ENCODE data around the gene NSDHL. TPM values are rescaled to one million over a fixed set of nuclear protein-coding genes. Genes with fewer than 3 reads are reported as not detected.

NSDHL gene
- total RNA-seq, 1 experiment from 2014 or later = 31.6 TPM

DNA sequence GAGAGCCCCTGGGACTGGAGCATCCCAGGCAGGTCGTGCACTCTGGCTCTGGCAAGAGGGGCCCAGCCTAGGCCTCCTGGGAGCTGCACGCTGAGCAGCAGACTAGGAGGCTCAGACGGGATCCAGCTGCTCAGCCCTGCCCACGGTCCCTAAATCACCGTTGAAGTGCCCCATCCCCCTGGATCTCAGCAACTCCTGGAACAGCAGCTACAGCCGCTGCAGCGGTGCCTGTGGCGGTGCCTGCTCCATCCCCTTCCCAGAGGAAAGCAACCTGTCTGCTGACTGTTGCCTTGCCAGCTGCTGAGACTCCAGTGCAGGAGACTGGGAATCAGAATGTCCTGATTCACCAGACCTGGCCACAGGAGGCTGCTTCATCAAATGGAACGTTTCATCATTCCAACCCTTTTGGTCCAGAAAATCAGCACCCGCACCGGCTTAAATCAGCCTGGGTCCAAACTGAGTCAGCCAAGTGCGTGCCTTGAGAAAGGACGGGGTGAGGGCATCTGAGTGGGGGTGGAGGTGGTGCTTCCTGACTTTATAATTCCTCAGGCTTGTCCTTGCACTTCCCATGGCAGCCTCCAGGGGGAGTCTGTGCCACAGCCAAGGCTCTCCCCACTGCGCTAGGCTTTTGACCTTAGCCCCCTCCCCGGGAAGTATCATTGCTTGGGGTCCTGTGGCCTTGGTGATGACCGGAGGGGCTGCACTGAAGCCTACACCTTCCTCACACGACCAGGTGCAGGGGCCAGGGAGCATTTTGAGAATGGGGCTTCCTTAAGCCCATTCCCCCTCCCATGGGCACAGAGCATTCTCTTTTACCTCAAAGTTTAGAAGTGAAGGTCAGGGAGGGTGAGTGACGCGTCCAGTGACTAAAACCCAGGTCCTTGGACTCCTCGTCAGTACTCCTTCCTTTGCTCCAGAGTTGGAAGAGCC lies 73.6 kb downstream of the NSDHL start:
- peaks cover 23 to 31% of the 10 kb centered on the region in 2 experiments for H3K4me1 Mint-ChIP-seq
- H2BK12ac ChIP-seq (ENCODE audit: insufficient read length, low read depth, low read length) = no peak overlapping the region
- H3K4me1 ChIP-seq (ENCODE audit: insufficient read depth, low read length) = no peaks in the 10 kb centered on the region
- no peak overlapping the region; the same call in 1 of the 2 replicates for H3K14ac ChIP-seq (ENCODE audit: insufficient read depth, low read length)
- H3K27me3 Mint-ChIP-seq (ENCODE audit: low read depth) = peaks cover 6% of the 10 kb centered on the region
- no peak overlapping the region for H4K8ac ChIP-seq (replicated peaks; ENCODE audit: insufficient read length, low read depth, low read length)
- H3K4me2 ChIP-seq (ENCODE audit: insufficient read depth, insufficient read length, low read length) = no peak overlapping the region
- H2AFZ ChIP-seq (ENCODE audit: low read length) = no peak overlapping the region
- H2BK5ac ChIP-seq (ENCODE audit: insufficient read length, low read length) = no peak overlapping the region
- peaks cover 20% of the 10 kb centered on the region for H3K9me3 ChIP-seq (ENCODE audit: control insufficient read depth, low read depth, low read length)
- no peak overlapping the region for H4K91ac ChIP-seq (ENCODE audit: insufficient read length, low read depth, low read length)
- peak overlapping the region in 1 of 3 experiments; percentile 68; a peak in 2 of 7 replicates for H3K27ac Mint-ChIP-seq
- H3K4me3 Mint-ChIP-seq = peak overlapping the region in 1 of 2 experiments; percentile 40; a peak in 2 of 5 replicates
- peak; percentile 70 for DNase-seq
- peaks cover 4% of the 10 kb centered on the region for H3K23me2 ChIP-seq (ENCODE audit: insufficient read length, low read depth, low read length, poor library complexity, severe bottlenecking)
- no peak overlapping the region for H2BK15ac ChIP-seq (ENCODE audit: low read depth, low read length)
- H4K5ac ChIP-seq (ENCODE audit: insufficient read length, low read depth, low read length) = no peak overlapping the region
- H3K9me3 Mint-ChIP-seq = peaks cover 58 to 68% of the 10 kb centered on the region in 2 experiments
- no peak overlapping the region for H2BK120ac ChIP-seq (ENCODE audit: low read depth, low read length, poor library complexity, severe bottlenecking)
- no peaks in the 10 kb centered on the region for H4K20me1 ChIP-seq (ENCODE audit: control insufficient read depth, insufficient read depth, insufficient read length)
- peaks cover 2 to 9% (median 6%) of the 10 kb centered on the region in 3 experiments; a peak in 6 of 7 replicates for H3K36me3 Mint-ChIP-seq (ENCODE audit: insufficient read depth in 1 of 3, low read depth in 3 of 3)
- H3K18ac ChIP-seq (ENCODE audit: insufficient read length, low read depth, low read length) = no peak overlapping the region
- no peak overlapping the region for H2AK5ac ChIP-seq (ENCODE audit: insufficient read length, low read length)
- TF ChIP-seq, protein P1, sequence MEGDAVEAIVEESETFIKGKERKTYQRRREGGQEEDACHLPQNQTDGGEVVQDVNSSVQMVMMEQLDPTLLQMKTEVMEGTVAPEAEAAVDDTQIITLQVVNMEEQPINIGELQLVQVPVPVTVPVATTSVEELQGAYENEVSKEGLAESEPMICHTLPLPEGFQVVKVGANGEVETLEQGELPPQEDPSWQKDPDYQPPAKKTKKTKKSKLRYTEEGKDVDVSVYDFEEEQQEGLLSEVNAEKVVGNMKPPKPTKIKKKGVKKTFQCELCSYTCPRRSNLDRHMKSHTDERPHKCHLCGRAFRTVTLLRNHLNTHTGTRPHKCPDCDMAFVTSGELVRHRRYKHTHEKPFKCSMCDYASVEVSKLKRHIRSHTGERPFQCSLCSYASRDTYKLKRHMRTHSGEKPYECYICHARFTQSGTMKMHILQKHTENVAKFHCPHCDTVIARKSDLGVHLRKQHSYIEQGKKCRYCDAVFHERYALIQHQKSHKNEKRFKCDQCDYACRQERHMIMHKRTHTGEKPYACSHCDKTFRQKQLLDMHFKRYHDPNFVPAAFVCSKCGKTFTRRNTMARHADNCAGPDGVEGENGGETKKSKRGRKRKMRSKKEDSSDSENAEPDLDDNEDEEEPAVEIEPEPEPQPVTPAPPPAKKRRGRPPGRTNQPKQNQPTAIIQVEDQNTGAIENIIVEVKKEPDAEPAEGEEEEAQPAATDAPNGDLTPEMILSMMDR (conservative IDR thresholded peaks at IDR 0.05) = peak; percentile 73
- H3K27me3 ChIP-seq (ENCODE audit: insufficient read depth, low read length) = no peaks in the 10 kb centered on the region
- no CpG with 5 or more reads among the region's 20 CpGs for WGBS (ENCODE audit: extremely low coverage, insufficient read length, low lambda C conversion rate)
- H3T11ph ChIP-seq (ENCODE audit: low read length) = no peak overlapping the region
- no peak overlapping the region for H3K23ac ChIP-seq (ENCODE audit: insufficient read length, low read depth, low read length)
- no peaks in the 10 kb centered on the region for H3K79me2 ChIP-seq (ENCODE audit: insufficient read depth, low read length)
- H3K56ac ChIP-seq (ENCODE audit: insufficient read length, low read depth, low read length) = no peak overlapping the region
- H3K9ac ChIP-seq (ENCODE audit: extremely low read depth, insufficient read length, low read length) = no peak overlapping the region
- no peak overlapping the region for H3K27ac ChIP-seq (ENCODE audit: insufficient read length, low read depth, low read length)
- no peak overlapping the region for H2BK20ac ChIP-seq (ENCODE audit: low read depth, low read length, poor library complexity, severe bottlenecking)
- no peaks in the 10 kb centered on the region for H3K79me1 ChIP-seq (ENCODE audit: insufficient read depth, low read depth, low read length, poor library complexity, severe bottlenecking)
- no peak overlapping the region for H3K4ac ChIP-seq (ENCODE audit: low read depth, low read length)

All from H9 (cell line).